Tibial nerve (tissue), 4 donors: ENCODE data around the gene XPNPEP1.

Experiments used
- CTCF ChIP-seq, 5 experiments: fragments of 200-600 bp in 3 of 5; fragments of 450-650 bp in 2 of 5; sonication (generic) in 3 of 5; IDR thresholded peaks; one replicate each; pipeline ENCODE4 v1.5.1; 2016 to 2019; ENCODE audit warnings: antibody characterized with exemption in 5 of 5, mild to moderate bottlenecking in 3 of 5, moderate library complexity in 2 of 5
- EP300 ChIP-seq, 2 donors: sonication (generic); formaldehyde crosslinking; IDR thresholded peaks; one replicate each; pipeline ENCODE4 v1.6.1; 2017; ENCODE audit warnings: antibody characterized with exemption in 2 of 2, mild to moderate bottlenecking in 1 of 2
- POLR2A ChIP-seq, 2 donors: fragments of 450-650 bp; IDR thresholded peaks; one replicate each; pipeline ENCODE4 v1.6.1; 2017; ENCODE audit warnings: antibody characterized with exemption in 2 of 2, mild to moderate bottlenecking in 2 of 2, moderate library complexity in 2 of 2

- TF ChIP-seq CTCF (IDR thresholded peaks at IDR 0.05) (no peak), POLR2A (IDR thresholded peaks at IDR 0.05) (no peak), EP300 (IDR thresholded peaks at IDR 0.05) (no peak)
Observed at GRCh38 chr10:109862738-109863137, 60.6 kb downstream of the XPNPEP1 start.
